Mucosa of gallbladder (tissue), 1 donor: ENCODE results near the gene MOGAT3. TPM values are rescaled to one million over a fixed set of nuclear protein-coding genes. Genes with fewer than 3 reads are reported as not detected.

ENCODE experiments used
- DNase-seq: peaks from one replicate; pipeline ENCODE4 v3.0.0-alpha.2; 2020; ENCODE audit warnings: low spot score
- total RNA-seq: library from RNA; stranded (reverse); gene quantifications from one replicate; pipeline ENCODE4 v1.2.1, GENCODE V29; 2021
- donor health status: DM: no; HTN: no; CAD: no.

The MOGAT3 gene
- total RNA-seq, 1 donor from 2014 or later = 0.14 TPM

GRCh38 chr7:101233907-101234547 lies 33.2 kb upstream of the MOGAT3 start:
- DNase-seq = no peak

GRCh38 chr7:101232141-101232850 lies 31.5 kb upstream of the MOGAT3 start:
- DNase-seq = peak; percentile 64

GRCh38 chr7:101231644-101232043 lies 30.8 kb upstream of the MOGAT3 start:
- no peak for DNase-seq

- DNase-seq = no peak
Measured at GRCh38 chr7:101226721-101227120, 25.9 kb upstream of the MOGAT3 start.

DNA sequence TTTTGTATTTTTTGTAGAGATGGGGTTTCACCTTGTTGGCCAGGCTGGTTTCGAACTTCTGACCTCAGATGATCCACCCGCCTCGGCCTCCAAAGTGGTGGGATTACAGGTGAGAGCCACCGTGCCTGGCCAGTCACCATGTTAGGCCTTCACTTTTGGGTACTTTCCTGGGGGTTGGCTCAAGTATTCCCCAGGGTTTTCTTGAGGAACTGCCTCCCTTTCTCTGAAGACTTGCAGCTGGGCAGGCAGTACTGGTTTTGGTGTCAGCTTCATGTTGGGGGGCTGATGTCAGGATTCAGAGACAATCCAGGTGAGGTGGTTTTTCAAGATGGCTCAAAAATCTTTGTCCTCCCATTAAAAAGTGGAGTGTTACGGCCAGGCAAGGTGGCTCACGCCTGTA lies 24.8 kb upstream of the MOGAT3 start:
- DNase-seq = no peak

GRCh38 chr7:101223528-101223927 lies 22.7 kb upstream of the MOGAT3 start:
- DNase-seq = no peak

- DNase-seq = no peak
Measured at GRCh38 chr7:101222275-101222830, 21.5 kb upstream of the MOGAT3 start.

DNA sequence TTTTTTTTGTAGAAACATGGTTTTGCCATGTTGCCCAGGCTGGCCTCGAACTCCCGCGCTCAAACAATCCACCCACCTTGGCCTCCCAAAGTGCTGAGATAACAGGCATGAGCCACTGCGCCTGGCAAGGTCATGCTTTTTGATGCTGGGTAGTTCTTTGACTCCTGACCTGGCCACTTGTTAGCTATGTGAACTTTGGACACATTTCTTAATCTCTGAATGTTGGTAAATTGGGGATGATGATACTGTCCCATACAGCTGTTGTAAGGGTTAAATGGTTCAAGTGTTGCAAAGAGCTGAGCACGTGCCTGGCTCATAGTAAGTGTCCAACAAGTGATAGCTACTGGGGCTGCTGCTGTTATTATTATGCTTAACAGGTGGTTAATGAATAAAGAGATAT lies 19.5 kb upstream of the MOGAT3 start:
- DNase-seq = no peak

- DNase-seq = no peak
Measured at GRCh38 chr7:101218236-101219125, 17.6 kb upstream of the MOGAT3 start.

GRCh38 chr7:101217388-101218235 lies 16.8 kb upstream of the MOGAT3 start, which contains the start of the genes PLOD3 and ZNHIT1:
Gene PLOD3 (minus strand): TSS chr7:101217581. CDS start chr7:101217274, 307 bp downstream.
Gene ZNHIT1 (plus strand): TSS chr7:101218165. CDS start chr7:101218196, 31 bp downstream.
- DNase-seq = peak; percentile 98

DNA sequence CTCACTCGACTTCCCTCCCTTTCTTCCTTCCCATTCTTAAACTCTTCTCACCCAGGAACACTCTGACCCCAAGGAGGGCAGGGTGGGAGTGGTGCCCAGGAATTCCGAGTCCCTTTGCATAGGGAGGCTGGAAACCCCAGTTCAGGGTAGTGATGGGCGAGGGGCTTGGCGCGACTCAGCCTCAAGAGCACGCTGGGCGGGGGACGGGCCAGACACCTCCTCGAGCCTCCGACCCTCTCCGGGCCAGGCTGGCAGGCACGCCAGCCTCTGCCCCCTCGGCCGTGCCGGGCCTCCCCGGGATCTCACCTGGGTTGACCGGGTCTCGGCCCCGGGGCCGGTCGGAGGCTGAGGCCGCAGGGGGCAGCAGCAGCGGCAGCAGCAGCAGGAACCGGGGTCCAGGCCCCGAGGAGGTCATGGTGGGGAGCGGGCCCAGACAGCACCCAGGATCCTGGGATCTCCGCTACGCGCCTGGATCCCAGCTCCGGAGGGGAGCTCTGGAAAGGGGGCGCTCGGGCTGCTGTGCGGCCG lies 16.1 kb upstream of the MOGAT3 start:
- DNase-seq = no peak

- DNase-seq = no peak
Measured at GRCh38 chr7:101216001-101216859, 15.4 kb upstream of the MOGAT3 start.

GRCh38 chr7:101212014-101212413 lies 11.2 kb upstream of the MOGAT3 start:
- DNase-seq = no peak

GRCh38 chr7:101211501-101211900 lies 10.7 kb upstream of the MOGAT3 start:
- no peak for DNase-seq

DNA sequence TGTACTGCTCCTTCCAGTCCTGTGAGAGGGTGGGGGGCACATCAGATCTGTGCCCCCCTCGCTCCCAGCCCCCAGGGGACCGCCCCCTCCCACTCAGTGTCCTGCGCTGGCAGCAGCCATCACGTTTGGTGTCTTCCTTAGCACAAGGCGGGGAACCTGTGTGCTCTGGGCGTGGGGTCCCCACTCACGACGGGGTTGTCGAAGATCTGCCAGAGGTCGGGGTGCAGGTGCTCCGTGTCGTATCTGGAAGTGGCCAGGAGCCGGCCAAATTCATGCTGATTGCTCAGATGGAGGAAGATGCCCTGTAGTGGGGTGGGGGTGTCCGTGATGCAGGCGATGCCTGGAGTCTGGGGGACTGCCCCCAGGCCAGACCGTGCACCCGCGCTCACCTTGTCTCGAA lies 9.3 kb upstream of the MOGAT3 start:
- no peak for DNase-seq

DNA sequence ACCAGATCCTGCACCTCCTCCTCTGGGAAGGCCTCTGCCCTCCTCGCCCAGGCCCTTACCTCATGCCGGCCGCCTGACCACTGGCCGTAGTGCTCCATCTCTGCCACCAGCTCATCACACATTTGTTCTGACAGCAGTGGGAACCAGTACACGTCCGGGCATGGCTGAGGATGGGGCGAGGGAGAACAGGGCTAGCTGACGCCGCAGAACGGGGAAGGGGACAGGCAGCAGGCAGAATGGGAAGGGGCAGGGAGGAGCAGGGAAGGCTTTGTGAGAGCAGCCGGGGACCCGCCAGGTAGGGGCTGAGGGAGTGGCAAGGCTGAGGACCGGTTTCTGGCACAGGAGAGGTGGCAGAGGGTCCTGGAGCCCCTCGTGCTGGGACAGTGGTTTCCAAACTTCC lies 8.0 kb upstream of the MOGAT3 start:
- no peak for DNase-seq

GRCh38 chr7:101207459-101207858 lies 6.6 kb upstream of the MOGAT3 start:
- no peak for DNase-seq

DNA sequence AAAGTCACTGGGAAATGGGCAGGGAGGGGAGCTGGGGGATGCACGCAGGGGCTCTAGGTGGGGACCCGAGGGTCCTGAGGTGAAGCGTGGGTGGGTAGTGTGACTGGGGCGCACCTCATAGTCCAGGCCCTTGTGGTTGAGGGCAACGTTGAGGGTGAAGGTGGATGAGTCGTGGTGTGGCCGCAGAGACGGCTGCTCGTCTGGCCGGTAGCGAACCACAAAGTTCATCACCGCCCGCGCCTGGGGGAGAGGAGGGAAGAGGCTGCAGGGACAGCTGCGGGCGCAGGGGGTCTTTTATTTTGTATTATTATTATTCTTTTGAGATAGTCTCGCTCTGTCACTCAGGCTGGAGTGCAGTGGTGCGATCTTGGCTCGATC lies 5.8 kb upstream of the MOGAT3 start:
- DNase-seq = no peak

- DNase-seq = no peak
Measured at GRCh38 chr7:101205901-101206664, 5.2 kb upstream of the MOGAT3 start.
